ENCODE results near the gene SYTL4.
A peak's percentile ranks its signal among the peaks of the same experiment; 100 is the strongest.

SYTL4 gene

GRCh38 chrX:100695302-100695701, 36.6 kb downstream of the SYTL4 start:
- no peaks in the 10 kb centered on the region for H3K36me3 ChIP-seq (ENCODE audit: control insufficient read depth, insufficient read depth, low read length)
- no peak overlapping the region for H3K27ac ChIP-seq (ENCODE audit: low read length)
- no peaks in the 10 kb centered on the region for H3K4me1 ChIP-seq (ENCODE audit: control insufficient read depth, insufficient read depth, low read length)
- WGBS (ENCODE audit: insufficient coverage, insufficient read length): no CpG with 5 or more reads among the region's 2 CpGs
- H3K9me3 ChIP-seq (ENCODE audit: control insufficient read depth, insufficient read depth, low read length): no peaks in the 10 kb centered on the region
- H3K4me3 ChIP-seq (ENCODE audit: low read length): no peak overlapping the region
- no peak for DNase-seq (ENCODE audit: low read depth, low spot score)
- H3K27me3 ChIP-seq (ENCODE audit: control insufficient read depth, insufficient read depth, low read length): no peaks in the 10 kb centered on the region

DNA sequence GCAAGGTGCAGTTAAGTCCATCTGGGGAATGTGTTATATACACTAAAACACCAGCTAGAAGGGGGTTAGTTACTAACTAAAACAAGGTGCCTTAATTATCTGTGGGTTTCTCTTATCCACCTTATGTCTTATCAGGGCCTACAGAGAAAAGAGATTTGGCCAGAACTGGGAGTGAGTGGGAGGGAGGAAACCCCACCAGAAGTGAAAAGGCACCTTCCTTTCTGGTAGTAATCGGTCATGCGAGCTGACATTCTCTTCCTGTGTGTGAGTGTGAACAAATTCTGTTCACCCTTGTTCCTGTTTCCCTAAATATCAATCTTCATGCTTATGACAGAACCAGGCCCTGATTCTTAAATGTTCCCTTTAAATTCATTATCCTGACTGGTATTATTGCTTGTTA, 44.4 kb downstream of the SYTL4 start:
- DNase-seq (ENCODE audit: low read depth, low spot score): no peak
- Histone ChIP-seq H3K27ac (ENCODE audit: low read length) (no peak overlapping the region), H3K9me3 (ENCODE audit: control insufficient read depth, insufficient read depth, low read length) (no peaks in the 10 kb centered on the region), H3K4me3 (ENCODE audit: low read length) (no peak overlapping the region), H3K4me1 (ENCODE audit: control insufficient read depth, insufficient read depth, low read length) (no peaks in the 10 kb centered on the region), H3K36me3 (ENCODE audit: control insufficient read depth, insufficient read depth, low read length) (no peaks in the 10 kb centered on the region), H3K27me3 (ENCODE audit: control insufficient read depth, insufficient read depth, low read length) (no peaks in the 10 kb centered on the region)
- WGBS (ENCODE audit: insufficient coverage, insufficient read length): no CpG with 5 or more reads among the region's 2 CpGs

DNA sequence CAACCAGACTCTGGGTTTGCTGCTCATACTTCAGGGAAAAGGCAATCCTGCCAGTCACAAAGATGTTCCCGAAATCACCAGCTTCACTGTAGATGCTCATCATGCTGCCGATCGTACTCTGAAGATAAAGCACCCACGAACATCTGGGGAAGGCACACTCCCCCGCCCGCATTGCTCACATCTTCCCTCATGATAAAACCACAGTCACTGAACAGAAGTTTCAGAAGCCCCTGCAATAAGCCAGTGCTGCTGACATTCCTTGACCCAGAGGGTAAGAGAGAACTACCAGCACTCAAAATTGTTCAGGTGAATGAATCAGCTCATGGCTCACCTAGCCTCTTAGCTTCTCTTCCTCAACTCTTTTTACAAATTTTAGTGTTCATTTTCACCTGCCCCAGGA, 44.8 kb downstream of the SYTL4 start:
- Histone ChIP-seq H3K36me3 (ENCODE audit: control insufficient read depth, insufficient read depth, low read length) (no peaks in the 10 kb centered on the region), H3K4me3 (ENCODE audit: low read length) (no peak overlapping the region), H3K4me1 (ENCODE audit: control insufficient read depth, insufficient read depth, low read length) (no peaks in the 10 kb centered on the region), H3K9me3 (ENCODE audit: control insufficient read depth, insufficient read depth, low read length) (no peaks in the 10 kb centered on the region), H3K27me3 (ENCODE audit: control insufficient read depth, insufficient read depth, low read length) (no peaks in the 10 kb centered on the region), H3K27ac (ENCODE audit: low read length) (no peak overlapping the region)
- no peak for DNase-seq (ENCODE audit: low read depth, low spot score)
- no CpG with 5 or more reads among the region's 6 CpGs for WGBS (ENCODE audit: insufficient coverage, insufficient read length)

DNA sequence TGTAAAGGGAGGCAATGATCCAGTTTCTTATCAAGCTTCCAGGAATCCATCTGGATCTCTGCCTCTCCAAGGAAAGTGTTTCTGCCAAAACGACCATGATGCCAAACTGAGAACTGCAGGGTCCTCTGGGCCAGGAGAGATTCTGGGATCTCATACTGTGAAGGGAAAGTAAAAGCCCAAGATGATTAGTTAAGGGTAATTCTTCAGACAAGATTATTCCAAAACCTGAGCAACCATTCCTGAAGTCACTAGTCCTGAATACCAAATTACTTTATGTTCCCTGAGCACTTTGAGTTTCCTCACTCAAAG, 46.0 kb downstream of the SYTL4 start:
- no peaks in the 10 kb centered on the region for H3K4me1 ChIP-seq (ENCODE audit: control insufficient read depth, insufficient read depth, low read length)
- no peak overlapping the region for H3K27ac ChIP-seq (ENCODE audit: low read length)
- H3K4me3 ChIP-seq (ENCODE audit: low read length): no peak overlapping the region
- WGBS (ENCODE audit: insufficient coverage, insufficient read length): no CpG with 5 or more reads among the region's 1 CpG
- no peak for DNase-seq (ENCODE audit: low read depth, low spot score)
- no peaks in the 10 kb centered on the region for H3K27me3 ChIP-seq (ENCODE audit: control insufficient read depth, insufficient read depth, low read length)
- H3K36me3 ChIP-seq (ENCODE audit: control insufficient read depth, insufficient read depth, low read length): no peaks in the 10 kb centered on the region
- no peaks in the 10 kb centered on the region for H3K9me3 ChIP-seq (ENCODE audit: control insufficient read depth, insufficient read depth, low read length)

GRCh38 chrX:100685284-100685996, 46.5 kb downstream of the SYTL4 start:
- H3K4me1 ChIP-seq (ENCODE audit: control insufficient read depth, insufficient read depth, low read length): no peaks in the 10 kb centered on the region
- H3K9me3 ChIP-seq (ENCODE audit: control insufficient read depth, insufficient read depth, low read length): no peaks in the 10 kb centered on the region
- no peak overlapping the region for H3K27ac ChIP-seq (ENCODE audit: low read length)
- H3K4me3 ChIP-seq (ENCODE audit: low read length): no peak overlapping the region
- H3K36me3 ChIP-seq (ENCODE audit: control insufficient read depth, insufficient read depth, low read length): no peaks in the 10 kb centered on the region
- DNase-seq (ENCODE audit: low read depth, low spot score): peak; percentile 31
- no peaks in the 10 kb centered on the region for H3K27me3 ChIP-seq (ENCODE audit: control insufficient read depth, insufficient read depth, low read length)
- no CpG with 5 or more reads among the region's 5 CpGs for WGBS (ENCODE audit: insufficient coverage, insufficient read length)

- no peak for DNase-seq (ENCODE audit: low read depth, low spot score)
- no peaks in the 10 kb centered on the region for H3K9me3 ChIP-seq (ENCODE audit: control insufficient read depth, insufficient read depth, low read length)
Observed at GRCh38 chrX:100682939-100683338, 49.0 kb downstream of the SYTL4 start.

DNA sequence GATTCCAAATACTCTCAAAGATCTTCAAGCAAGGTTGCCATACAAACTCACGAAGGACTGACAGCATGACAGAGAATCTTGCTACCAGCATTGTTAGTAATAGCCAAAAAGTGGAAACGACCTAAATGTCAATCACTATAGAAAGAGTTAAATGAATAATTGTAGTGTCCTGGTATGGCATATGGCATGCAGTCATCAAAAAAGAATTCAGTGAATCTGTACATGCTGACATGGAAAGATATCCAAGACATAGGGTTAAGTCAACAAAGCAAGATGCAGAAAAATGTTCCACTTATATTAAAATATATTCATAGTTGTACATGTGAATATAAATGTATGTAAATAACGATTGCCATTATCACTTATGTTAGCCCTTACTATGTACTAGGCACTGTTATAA, 50.3 kb downstream of the SYTL4 start:
- no peak overlapping the region for H3K4me3 ChIP-seq (ENCODE audit: low read length)
- no peaks in the 10 kb centered on the region for H3K36me3 ChIP-seq (ENCODE audit: control insufficient read depth, insufficient read depth, low read length)
- DNase-seq (ENCODE audit: low read depth, low spot score): no peak
- WGBS (ENCODE audit: insufficient coverage, insufficient read length): no CpG with 5 or more reads among the region's 3 CpGs
- no peaks in the 10 kb centered on the region for H3K27me3 ChIP-seq (ENCODE audit: control insufficient read depth, insufficient read depth, low read length)
- H3K9me3 ChIP-seq (ENCODE audit: control insufficient read depth, insufficient read depth, low read length): no peaks in the 10 kb centered on the region
- H3K27ac ChIP-seq (ENCODE audit: low read length): no peak overlapping the region
- H3K4me1 ChIP-seq (ENCODE audit: control insufficient read depth, insufficient read depth, low read length): no peaks in the 10 kb centered on the region

More at GRCh38 chrX:100682939-100683338, 49.0 kb downstream of the SYTL4 start:
- WGBS (ENCODE audit: insufficient coverage, insufficient read length): no CpG with 5 or more reads among the region's 8 CpGs
- H3K4me3 ChIP-seq (ENCODE audit: low read length): no peak overlapping the region
- no peaks in the 10 kb centered on the region for H3K4me1 ChIP-seq (ENCODE audit: control insufficient read depth, insufficient read depth, low read length)
- no peaks in the 10 kb centered on the region for H3K36me3 ChIP-seq (ENCODE audit: control insufficient read depth, insufficient read depth, low read length)
- no peaks in the 10 kb centered on the region for H3K27me3 ChIP-seq (ENCODE audit: control insufficient read depth, insufficient read depth, low read length)
- no peak overlapping the region for H3K27ac ChIP-seq (ENCODE audit: low read length)

DNA sequence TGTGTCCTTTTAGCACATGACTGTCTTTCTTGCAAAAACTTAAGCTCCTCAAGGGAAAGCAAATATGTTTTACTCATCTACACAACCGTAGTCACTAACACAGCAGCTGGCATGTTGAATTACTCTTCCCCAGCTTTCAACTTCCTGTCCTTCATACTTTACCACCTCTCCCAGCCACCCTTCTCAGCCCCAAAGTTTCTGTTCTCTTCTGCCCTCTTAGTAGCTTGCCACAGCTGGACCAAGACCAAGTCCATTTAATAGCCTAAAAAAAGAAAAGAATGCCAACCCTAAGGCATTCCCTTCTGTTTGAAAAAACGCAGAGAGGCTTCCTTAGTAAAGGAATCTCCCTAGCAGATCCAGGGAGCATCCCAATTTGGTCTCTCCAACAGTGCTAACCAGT, 51.2 kb downstream of the SYTL4 start:
- H3K4me3 ChIP-seq (ENCODE audit: low read length): no peak overlapping the region
- H3K27me3 ChIP-seq (ENCODE audit: control insufficient read depth, insufficient read depth, low read length): no peaks in the 10 kb centered on the region
- H3K9me3 ChIP-seq (ENCODE audit: control insufficient read depth, insufficient read depth, low read length): no peaks in the 10 kb centered on the region
- H3K4me1 ChIP-seq (ENCODE audit: control insufficient read depth, insufficient read depth, low read length): no peaks in the 10 kb centered on the region
- no peaks in the 10 kb centered on the region for H3K36me3 ChIP-seq (ENCODE audit: control insufficient read depth, insufficient read depth, low read length)
- no peak overlapping the region for H3K27ac ChIP-seq (ENCODE audit: low read length)
- DNase-seq (ENCODE audit: low read depth, low spot score): no peak
- whole genome bisulfite sequencing (ENCODE audit: insufficient coverage, insufficient read length): no CpG with 5 or more reads among the region's 2 CpGs

DNA sequence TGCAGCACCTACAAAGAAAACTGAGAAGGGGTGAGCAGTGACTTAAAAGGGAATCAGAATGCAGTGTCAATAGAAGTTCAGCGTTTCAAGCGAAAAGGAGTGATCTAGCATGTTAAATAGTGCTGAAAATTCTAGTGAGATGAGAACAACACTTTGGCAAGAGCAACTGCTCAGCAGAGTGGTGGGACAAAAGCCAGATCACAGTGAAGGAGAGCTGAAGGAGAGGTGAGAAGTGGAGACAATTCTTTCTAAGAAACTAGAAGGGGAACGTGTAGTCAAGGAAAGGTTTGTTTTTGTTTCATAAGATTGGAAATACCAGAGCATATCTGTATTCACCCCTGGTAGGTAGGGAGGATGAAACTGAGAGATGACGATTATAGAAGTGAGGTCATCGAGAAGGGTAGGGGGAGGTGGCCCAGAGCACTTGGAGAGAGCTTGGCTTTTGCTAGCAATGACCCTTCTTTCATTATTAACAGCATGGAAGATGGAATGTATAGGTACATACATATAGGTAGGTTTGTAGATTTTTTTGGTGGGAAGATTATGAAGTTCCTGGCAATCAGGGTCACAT, 54.2 kb downstream of the SYTL4 start:
- no CpG with 5 or more reads among the region's 5 CpGs for WGBS (ENCODE audit: insufficient coverage, insufficient read length)
- H3K4me3 ChIP-seq (ENCODE audit: low read length): no peak overlapping the region
- no peaks in the 10 kb centered on the region for H3K4me1 ChIP-seq (ENCODE audit: control insufficient read depth, insufficient read depth, low read length)
- no peaks in the 10 kb centered on the region for H3K36me3 ChIP-seq (ENCODE audit: control insufficient read depth, insufficient read depth, low read length)
- no peak overlapping the region for H3K27ac ChIP-seq (ENCODE audit: low read length)
- DNase-seq (ENCODE audit: low read depth, low spot score): no peak
- no peaks in the 10 kb centered on the region for H3K27me3 ChIP-seq (ENCODE audit: control insufficient read depth, insufficient read depth, low read length)
- no peaks in the 10 kb centered on the region for H3K9me3 ChIP-seq (ENCODE audit: control insufficient read depth, insufficient read depth, low read length)

- H3K27me3 ChIP-seq (ENCODE audit: control insufficient read depth, insufficient read depth, low read length): no peaks in the 10 kb centered on the region
- H3K4me3 ChIP-seq (ENCODE audit: low read length): no peak overlapping the region
- H3K27ac ChIP-seq (ENCODE audit: low read length): no peak overlapping the region
- H3K4me1 ChIP-seq (ENCODE audit: control insufficient read depth, insufficient read depth, low read length): no peaks in the 10 kb centered on the region
- H3K9me3 ChIP-seq (ENCODE audit: control insufficient read depth, insufficient read depth, low read length): no peaks in the 10 kb centered on the region
- H3K36me3 ChIP-seq (ENCODE audit: control insufficient read depth, insufficient read depth, low read length): no peaks in the 10 kb centered on the region
- no CpG with 5 or more reads among the region's 2 CpGs for WGBS (ENCODE audit: insufficient coverage, insufficient read length)
- no peak for DNase-seq (ENCODE audit: low read depth, low spot score)
Observed at GRCh38 chrX:100674705-100675104, 57.2 kb downstream of the SYTL4 start.

GRCh38 chrX:100673397-100673953, 58.4 kb downstream of the SYTL4 start:
- no peak for DNase-seq (ENCODE audit: low read depth, low spot score)
- no CpG with 5 or more reads among the region's 3 CpGs for WGBS (ENCODE audit: insufficient coverage, insufficient read length)
- H3K4me1 ChIP-seq (ENCODE audit: control insufficient read depth, insufficient read depth, low read length): no peaks in the 10 kb centered on the region
- no peak overlapping the region for H3K27ac ChIP-seq (ENCODE audit: low read length)
- H3K27me3 ChIP-seq (ENCODE audit: control insufficient read depth, insufficient read depth, low read length): no peaks in the 10 kb centered on the region
- no peak overlapping the region for H3K4me3 ChIP-seq (ENCODE audit: low read length)
- H3K36me3 ChIP-seq (ENCODE audit: control insufficient read depth, insufficient read depth, low read length): no peaks in the 10 kb centered on the region
- H3K9me3 ChIP-seq (ENCODE audit: control insufficient read depth, insufficient read depth, low read length): no peaks in the 10 kb centered on the region

Data from iPS DF 6.9 (cell line).